ENCODE measurements around the gene MIX23. TPM values are rescaled to one million over a fixed set of nuclear protein-coding genes. Genes with fewer than 3 reads are reported as not detected.

The MIX23 gene
- total and polyA plus RNA-seq, 10 of the 15 experiments (the other 5 are each of a cell fraction or from before 2014, with no cell fraction given), result 30.0 to 176 (median 62.4) TPM

DNA sequence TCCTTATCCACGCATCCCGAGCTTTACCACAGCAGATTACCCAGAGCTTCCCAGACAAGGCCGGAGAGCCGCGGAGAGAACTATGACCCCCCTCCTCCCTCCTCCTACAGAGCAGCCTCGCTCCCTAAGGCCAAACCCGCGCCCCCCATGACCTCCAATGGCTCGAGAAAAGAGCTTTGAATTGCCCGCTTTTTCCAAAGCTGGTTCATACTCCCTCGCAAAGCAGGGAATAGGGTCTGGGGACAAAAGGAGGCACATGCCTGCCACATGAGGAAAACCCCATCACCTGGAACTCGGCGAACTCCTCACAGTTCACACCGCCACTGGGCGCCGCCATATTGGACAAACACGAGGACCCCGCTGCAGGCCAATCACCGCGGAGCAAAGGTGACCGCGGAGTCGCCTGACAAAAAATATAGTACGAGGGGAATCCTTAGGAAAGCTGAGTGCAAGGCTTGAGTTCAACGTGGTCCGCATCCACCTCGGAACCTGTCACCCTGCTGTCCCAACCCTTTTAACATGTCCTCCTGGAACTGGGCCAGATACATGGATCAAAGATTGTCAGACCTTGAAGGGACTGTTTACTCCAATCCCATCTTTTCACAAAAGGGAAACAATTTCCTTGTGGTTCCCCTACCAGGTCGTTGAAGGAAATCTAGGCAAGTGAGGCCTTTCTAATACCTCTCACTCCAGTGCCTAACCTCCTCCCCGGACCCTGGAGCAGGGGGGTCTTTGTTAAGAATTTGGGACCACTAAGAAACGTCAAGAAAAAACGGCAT lies at the start of gene MIX23 (continued):
- TF ChIP-seq, protein P1, sequence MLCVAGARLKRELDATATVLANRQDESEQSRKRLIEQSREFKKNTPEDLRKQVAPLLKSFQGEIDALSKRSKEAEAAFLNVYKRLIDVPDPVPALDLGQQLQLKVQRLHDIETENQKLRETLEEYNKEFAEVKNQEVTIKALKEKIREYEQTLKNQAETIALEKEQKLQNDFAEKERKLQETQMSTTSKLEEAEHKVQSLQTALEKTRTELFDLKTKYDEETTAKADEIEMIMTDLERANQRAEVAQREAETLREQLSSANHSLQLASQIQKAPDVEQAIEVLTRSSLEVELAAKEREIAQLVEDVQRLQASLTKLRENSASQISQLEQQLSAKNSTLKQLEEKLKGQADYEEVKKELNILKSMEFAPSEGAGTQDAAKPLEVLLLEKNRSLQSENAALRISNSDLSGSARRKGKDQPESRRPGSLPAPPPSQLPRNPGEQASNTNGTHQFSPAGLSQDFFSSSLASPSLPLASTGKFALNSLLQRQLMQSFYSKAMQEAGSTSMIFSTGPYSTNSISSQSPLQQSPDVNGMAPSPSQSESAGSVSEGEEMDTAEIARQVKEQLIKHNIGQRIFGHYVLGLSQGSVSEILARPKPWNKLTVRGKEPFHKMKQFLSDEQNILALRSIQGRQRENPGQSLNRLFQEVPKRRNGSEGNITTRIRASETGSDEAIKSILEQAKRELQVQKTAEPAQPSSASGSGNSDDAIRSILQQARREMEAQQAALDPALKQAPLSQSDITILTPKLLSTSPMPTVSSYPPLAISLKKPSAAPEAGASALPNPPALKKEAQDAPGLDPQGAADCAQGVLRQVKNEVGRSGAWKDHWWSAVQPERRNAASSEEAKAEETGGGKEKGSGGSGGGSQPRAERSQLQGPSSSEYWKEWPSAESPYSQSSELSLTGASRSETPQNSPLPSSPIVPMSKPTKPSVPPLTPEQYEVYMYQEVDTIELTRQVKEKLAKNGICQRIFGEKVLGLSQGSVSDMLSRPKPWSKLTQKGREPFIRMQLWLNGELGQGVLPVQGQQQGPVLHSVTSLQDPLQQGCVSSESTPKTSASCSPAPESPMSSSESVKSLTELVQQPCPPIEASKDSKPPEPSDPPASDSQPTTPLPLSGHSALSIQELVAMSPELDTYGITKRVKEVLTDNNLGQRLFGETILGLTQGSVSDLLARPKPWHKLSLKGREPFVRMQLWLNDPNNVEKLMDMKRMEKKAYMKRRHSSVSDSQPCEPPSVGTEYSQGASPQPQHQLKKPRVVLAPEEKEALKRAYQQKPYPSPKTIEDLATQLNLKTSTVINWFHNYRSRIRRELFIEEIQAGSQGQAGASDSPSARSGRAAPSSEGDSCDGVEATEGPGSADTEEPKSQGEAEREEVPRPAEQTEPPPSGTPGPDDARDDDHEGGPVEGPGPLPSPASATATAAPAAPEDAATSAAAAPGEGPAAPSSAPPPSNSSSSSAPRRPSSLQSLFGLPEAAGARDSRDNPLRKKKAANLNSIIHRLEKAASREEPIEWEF (IDR thresholded peaks at IDR 0.05; ENCODE audit: insufficient replicate concordance, low read depth, low read length), result no peak
- no peak for TF ChIP-seq TCF12 (IDR thresholded peaks at IDR 0.05; ENCODE audit: low read depth, low read length)
- peak; percentile 77 for TF ChIP-seq NFYB (IDR thresholded peaks at IDR 0.05; ENCODE audit: insufficient read depth, low read depth, low read length)
- TF ChIP-seq, protein P2, sequence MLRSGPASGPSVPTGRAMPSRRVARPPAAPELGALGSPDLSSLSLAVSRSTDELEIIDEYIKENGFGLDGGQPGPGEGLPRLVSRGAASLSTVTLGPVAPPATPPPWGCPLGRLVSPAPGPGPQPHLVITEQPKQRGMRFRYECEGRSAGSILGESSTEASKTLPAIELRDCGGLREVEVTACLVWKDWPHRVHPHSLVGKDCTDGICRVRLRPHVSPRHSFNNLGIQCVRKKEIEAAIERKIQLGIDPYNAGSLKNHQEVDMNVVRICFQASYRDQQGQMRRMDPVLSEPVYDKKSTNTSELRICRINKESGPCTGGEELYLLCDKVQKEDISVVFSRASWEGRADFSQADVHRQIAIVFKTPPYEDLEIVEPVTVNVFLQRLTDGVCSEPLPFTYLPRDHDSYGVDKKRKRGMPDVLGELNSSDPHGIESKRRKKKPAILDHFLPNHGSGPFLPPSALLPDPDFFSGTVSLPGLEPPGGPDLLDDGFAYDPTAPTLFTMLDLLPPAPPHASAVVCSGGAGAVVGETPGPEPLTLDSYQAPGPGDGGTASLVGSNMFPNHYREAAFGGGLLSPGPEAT (IDR thresholded peaks at IDR 0.05; ENCODE audit: low read depth), result peak; percentile 100
- TF ChIP-seq SIN3A (IDR thresholded peaks at IDR 0.05; ENCODE audit: low read depth, low read length), result peak; percentile 86; the same call in 1 of the 2 replicates
- no peak for TF ChIP-seq RAD21 (IDR thresholded peaks at IDR 0.05; ENCODE audit: insufficient read depth, low read depth, low read length)
- peak; percentile 83; the same call in 1 of the 2 replicates for TF ChIP-seq ASH2L (IDR thresholded peaks at IDR 0.05; ENCODE audit: borderline replicate concordance, low read depth)
- TF ChIP-seq MTA3 (IDR thresholded peaks at IDR 0.05; ENCODE audit: borderline replicate concordance, low read length), result peak; percentile 76; the same call in 1 of the 2 replicates
- TF ChIP-seq, protein P3, sequence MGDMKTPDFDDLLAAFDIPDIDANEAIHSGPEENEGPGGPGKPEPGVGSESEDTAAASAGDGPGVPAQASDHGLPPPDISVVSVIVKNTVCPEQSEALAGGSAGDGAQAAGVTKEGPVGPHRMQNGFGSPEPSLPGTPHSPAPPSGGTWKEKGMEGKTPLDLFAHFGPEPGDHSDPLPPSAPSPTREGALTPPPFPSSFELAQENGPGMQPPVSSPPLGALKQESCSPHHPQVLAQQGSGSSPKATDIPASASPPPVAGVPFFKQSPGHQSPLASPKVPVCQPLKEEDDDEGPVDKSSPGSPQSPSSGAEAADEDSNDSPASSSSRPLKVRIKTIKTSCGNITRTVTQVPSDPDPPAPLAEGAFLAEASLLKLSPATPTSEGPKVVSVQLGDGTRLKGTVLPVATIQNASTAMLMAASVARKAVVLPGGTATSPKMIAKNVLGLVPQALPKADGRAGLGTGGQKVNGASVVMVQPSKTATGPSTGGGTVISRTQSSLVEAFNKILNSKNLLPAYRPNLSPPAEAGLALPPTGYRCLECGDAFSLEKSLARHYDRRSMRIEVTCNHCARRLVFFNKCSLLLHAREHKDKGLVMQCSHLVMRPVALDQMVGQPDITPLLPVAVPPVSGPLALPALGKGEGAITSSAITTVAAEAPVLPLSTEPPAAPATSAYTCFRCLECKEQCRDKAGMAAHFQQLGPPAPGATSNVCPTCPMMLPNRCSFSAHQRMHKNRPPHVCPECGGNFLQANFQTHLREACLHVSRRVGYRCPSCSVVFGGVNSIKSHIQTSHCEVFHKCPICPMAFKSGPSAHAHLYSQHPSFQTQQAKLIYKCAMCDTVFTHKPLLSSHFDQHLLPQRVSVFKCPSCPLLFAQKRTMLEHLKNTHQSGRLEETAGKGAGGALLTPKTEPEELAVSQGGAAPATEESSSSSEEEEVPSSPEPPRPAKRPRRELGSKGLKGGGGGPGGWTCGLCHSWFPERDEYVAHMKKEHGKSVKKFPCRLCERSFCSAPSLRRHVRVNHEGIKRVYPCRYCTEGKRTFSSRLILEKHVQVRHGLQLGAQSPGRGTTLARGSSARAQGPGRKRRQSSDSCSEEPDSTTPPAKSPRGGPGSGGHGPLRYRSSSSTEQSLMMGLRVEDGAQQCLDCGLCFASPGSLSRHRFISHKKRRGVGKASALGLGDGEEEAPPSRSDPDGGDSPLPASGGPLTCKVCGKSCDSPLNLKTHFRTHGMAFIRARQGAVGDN (IDR thresholded peaks at IDR 0.05), result peak; percentile 47; the same call in 1 of the 2 replicates
- 0 out of 3 replicates have a peak, but pooled peaks have one; percentile 19 for TF ChIP-seq POU2F2 (IDR thresholded peaks at IDR 0.05; ENCODE audit: borderline replicate concordance, low read depth, low read length)
- TF ChIP-seq, protein P4, sequence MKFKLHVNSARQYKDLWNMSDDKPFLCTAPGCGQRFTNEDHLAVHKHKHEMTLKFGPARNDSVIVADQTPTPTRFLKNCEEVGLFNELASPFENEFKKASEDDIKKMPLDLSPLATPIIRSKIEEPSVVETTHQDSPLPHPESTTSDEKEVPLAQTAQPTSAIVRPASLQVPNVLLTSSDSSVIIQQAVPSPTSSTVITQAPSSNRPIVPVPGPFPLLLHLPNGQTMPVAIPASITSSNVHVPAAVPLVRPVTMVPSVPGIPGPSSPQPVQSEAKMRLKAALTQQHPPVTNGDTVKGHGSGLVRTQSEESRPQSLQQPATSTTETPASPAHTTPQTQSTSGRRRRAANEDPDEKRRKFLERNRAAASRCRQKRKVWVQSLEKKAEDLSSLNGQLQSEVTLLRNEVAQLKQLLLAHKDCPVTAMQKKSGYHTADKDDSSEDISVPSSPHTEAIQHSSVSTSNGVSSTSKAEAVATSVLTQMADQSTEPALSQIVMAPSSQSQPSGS (IDR thresholded peaks at IDR 0.05; ENCODE audit: low read length), result no peak
- TF ChIP-seq NR2C1 (IDR thresholded peaks at IDR 0.05), result peak; percentile 33; the same call in 1 of the 2 replicates
- TF ChIP-seq, protein P5, sequence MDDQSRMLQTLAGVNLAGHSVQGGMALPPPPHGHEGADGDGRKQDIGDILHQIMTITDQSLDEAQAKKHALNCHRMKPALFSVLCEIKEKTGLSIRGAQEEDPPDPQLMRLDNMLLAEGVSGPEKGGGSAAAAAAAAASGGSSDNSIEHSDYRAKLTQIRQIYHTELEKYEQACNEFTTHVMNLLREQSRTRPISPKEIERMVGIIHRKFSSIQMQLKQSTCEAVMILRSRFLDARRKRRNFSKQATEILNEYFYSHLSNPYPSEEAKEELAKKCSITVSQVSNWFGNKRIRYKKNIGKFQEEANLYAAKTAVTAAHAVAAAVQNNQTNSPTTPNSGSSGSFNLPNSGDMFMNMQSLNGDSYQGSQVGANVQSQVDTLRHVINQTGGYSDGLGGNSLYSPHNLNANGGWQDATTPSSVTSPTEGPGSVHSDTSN (IDR thresholded peaks at IDR 0.05; ENCODE audit: insufficient replicate concordance, low read depth, low read length), result no peak
- TF ChIP-seq KDM1A (IDR thresholded peaks at IDR 0.05; ENCODE audit: borderline replicate concordance), result no peak

Data from GM12878 (cell line).